Activated naive CD4-positive, alpha-beta T cell treated with anti-CD3 and anti-CD28 coated beads, Interleukin-2, amount 50 U/mL, for 72 hours (primary cell): ENCODE measurements around the gene DICER1. TPM values are rescaled to one million over a fixed set of nuclear protein-coding genes. Genes with fewer than 3 reads are reported as not detected.
"Not testable (repeated sequence)": the region's sequence is repeated elsewhere in the genome, so short reads cannot be mapped to it uniquely, and the experiment has no call there.

Experiments used
- ATAC-seq, 2 donors: fragments of 150-1000 bp; cut with Tn5 transposase; 2 replicates each; pipeline ENCODE4 v1.10.0; 2021; ENCODE audit warnings: mild to moderate bottlenecking in 2 of 2, moderate library complexity in 2 of 2
- DNase-seq, 2 donors: peaks; one replicate each; pipeline ENCODE4 v3.0.0; 2021 to 2022; ENCODE audit warnings: low spot score in 2 of 2
- H3K27ac Mint-ChIP-seq, 2 donors: one replicate each; pipeline ENCODE4 v1.8.0; 2022; ENCODE audit warnings: mild to moderate bottlenecking in 2 of 2, mixed read lengths in 2 of 2
- H3K36me3 Mint-ChIP-seq, 2 donors: one replicate each; pipeline ENCODE4 v1.8.0; 2022; ENCODE audit warnings: mixed read lengths in 2 of 2
- H3K9me3 Mint-ChIP-seq, 2 donors: one replicate each; pipeline ENCODE4 v1.8.0; 2022; ENCODE audit warnings: mixed read lengths in 2 of 2
- total RNA-seq, 2 donors: library from RNA; stranded (reverse); gene quantifications; one replicate each; pipeline ENCODE4 v1.2.3, GENCODE V29; 2022

The DICER1 gene
- total RNA-seq, 2 donors from 2014 or later, result 48.7 to 51.0 TPM

GRCh38 chr14:95189367-95190132, 32.2 kb upstream of the DICER1 start:
- Mint-ChIP-seq H3K36me3 (peaks cover 7 to 9% of the 10 kb centered on the region in 2 donors), H3K9me3 (peaks cover 6 to 9% of the 10 kb centered on the region in 2 donors), H3K27ac (no peak overlapping the region)
- DNase-seq, result no peak
- no peak for ATAC-seq

DNA sequence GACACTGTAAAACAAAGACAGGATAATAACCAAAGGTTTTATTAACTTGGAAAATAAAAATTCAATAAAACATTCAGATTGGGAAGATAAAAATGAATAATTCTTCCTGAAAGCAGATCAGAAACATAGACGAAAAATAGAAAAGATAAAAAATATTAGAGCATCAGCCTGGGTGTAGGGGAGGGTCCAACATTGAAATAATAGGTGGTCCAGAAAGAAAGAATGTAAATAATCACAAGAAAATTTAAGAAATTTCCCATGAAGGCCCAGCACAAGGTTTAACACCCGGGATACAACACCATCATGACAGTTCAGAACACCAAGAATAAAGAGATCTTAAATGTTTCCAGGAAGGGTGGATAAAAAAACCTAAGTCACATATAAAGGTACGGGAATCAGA, 31.1 kb upstream of the DICER1 start:
- Mint-ChIP-seq H3K27ac (no peak overlapping the region), H3K36me3 (peaks cover 7 to 9% of the 10 kb centered on the region in 2 donors), H3K9me3 (peaks cover 6 to 9% of the 10 kb centered on the region in 2 donors)
- no peak for ATAC-seq
- DNase-seq, result no peak

DNA sequence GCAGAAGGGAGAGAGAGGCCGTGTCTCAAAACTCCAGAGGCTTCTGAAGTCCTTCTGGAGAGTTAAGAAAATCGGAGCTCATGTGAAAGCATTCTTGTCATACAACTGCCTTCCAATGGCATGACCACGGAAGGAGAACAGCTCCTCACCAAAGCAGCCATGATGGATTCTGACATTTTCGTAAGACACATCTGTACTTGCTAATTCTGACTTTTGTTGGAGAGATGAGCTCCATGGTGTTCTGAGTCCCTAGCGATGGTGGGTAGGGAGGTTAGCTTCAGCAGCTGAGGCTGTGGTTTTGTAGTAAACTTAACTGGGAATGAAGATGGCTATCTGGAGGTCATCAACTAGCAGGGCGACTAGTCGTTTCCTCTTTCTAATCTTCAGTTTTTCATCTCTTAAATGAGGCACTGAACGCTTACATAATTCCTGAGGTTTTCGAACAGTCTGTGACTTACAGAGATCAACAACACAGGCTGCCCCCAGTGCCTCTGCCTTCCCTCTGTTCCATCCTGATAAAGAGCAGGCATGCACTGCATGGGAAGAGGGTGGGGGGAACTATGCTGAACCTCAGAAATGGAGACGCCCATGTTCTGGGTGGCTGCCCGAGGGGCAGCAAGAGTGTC, 28.6 kb upstream of the DICER1 start:
- Mint-ChIP-seq H3K36me3 (peaks cover 7 to 9% of the 10 kb centered on the region in 2 donors), H3K27ac (no peak overlapping the region), H3K9me3 (peaks cover 6 to 9% of the 10 kb centered on the region in 2 donors)
- DNase-seq, result no peak
- no peak for ATAC-seq

- ATAC-seq (no peak), DNase-seq (no peak)
- peaks cover 7 to 9% of the 10 kb centered on the region in 2 donors for H3K36me3 Mint-ChIP-seq
- H3K27ac Mint-ChIP-seq, result peak overlapping the region in 1 of 2 donors; percentile 72
- H3K9me3 Mint-ChIP-seq, result peaks cover 6 to 9% of the 10 kb centered on the region in 2 donors
Measured at GRCh38 chr14:95185033-95185766, 27.9 kb upstream of the DICER1 start.

GRCh38 chr14:95184413-95184790, 27.1 kb upstream of the DICER1 start:
- Mint-ChIP-seq H3K27ac (no peak overlapping the region), H3K9me3 (peaks cover 6 to 9% of the 10 kb centered on the region in 2 donors), H3K36me3 (peaks cover 7 to 9% of the 10 kb centered on the region in 2 donors)
- DNase-seq, result no peak
- no peak for ATAC-seq

GRCh38 chr14:95183532-95184412, 26.4 kb upstream of the DICER1 start:
- no peak for ATAC-seq
- no peak overlapping the region for H3K27ac Mint-ChIP-seq
- no peak for DNase-seq
- H3K36me3 Mint-ChIP-seq, result peaks cover 7 to 9% of the 10 kb centered on the region in 2 donors
- H3K9me3 Mint-ChIP-seq, result peaks cover 6 to 9% of the 10 kb centered on the region in 2 donors

DNA sequence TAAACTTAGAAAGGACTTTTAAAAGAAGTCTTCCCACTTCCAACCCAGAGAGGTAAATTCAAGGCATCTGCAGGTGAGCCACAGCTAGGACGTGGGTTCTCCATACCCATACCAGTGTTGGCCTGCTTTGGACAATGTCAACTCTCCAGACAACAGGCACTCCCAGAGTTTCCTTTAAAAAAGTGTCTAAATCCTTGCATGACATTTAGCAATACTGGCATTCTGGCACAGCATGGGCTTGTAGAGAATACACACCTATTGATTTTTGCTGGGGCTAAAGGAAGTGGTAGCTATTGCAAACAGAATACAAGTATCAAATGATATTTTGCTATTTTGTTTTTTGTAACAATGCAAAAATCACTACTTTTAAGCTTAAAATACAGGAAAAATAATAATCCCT, 25.8 kb upstream of the DICER1 start:
- DNase-seq, result no peak
- Mint-ChIP-seq H3K27ac (no peak overlapping the region), H3K9me3 (peaks cover 3 to 7% of the 10 kb centered on the region in 2 donors), H3K36me3 (peaks cover 4 to 6% of the 10 kb centered on the region in 2 donors)
- ATAC-seq, result no peak

GRCh38 chr14:95182379-95182778, 25.1 kb upstream of the DICER1 start:
- no peak for DNase-seq
- no peak for ATAC-seq
- Mint-ChIP-seq H3K27ac (no peak overlapping the region), H3K9me3 (peaks cover 0 to 5% of the 10 kb centered on the region in 2 donors), H3K36me3 (no peaks in the 10 kb centered on the region)

GRCh38 chr14:95180966-95181741, 23.8 kb upstream of the DICER1 start:
- no peak for DNase-seq
- H3K9me3 Mint-ChIP-seq, result no peaks in the 10 kb centered on the region

GRCh38 chr14:95175670-95176069, 18.3 kb upstream of the DICER1 start:
- not testable (repeated sequence) for H3K36me3 Mint-ChIP-seq, DNase-seq, H3K27ac Mint-ChIP-seq, H3K9me3 Mint-ChIP-seq, ATAC-seq

More at GRCh38 chr14:95180966-95181741, 23.8 kb upstream of the DICER1 start:
- Mint-ChIP-seq H3K27ac (peak overlapping the region in 1 of 2 donors; percentile 23), H3K36me3 (no peaks in the 10 kb centered on the region)
- ATAC-seq, result no peak

DNA sequence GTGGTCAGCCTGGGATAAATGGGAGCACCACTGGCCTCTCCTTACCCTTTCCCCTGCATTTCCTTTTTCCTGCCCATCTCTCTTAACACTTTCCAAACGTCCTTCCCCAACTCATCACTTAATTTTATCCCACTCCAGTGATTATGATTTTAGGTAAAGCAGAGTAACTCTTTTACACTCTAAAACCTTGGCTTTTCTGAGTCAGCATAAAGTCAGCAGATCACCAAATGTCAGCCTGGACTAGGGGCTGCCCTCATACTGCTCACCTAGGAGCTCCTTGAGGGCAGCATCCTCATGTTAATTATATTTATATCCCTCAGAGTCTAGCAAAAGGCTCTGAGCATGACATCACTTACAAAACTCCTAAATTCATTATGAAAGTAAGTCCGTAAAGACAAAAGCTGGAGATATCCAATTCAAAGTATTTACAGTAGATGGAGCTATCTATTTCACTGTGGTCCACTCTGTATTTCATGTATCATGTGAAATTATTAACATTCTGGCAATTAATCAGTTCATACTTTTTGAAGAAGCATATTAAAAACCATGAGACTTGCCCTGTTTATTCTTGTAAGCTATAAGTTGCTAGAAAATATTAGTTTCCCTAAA, 17.0 kb upstream of the DICER1 start:
- Mint-ChIP-seq H3K36me3 (no peaks in the 10 kb centered on the region), H3K27ac (no peak overlapping the region), H3K9me3 (no peaks in the 10 kb centered on the region)
- ATAC-seq, result no peak
- DNase-seq, result no peak

DNA sequence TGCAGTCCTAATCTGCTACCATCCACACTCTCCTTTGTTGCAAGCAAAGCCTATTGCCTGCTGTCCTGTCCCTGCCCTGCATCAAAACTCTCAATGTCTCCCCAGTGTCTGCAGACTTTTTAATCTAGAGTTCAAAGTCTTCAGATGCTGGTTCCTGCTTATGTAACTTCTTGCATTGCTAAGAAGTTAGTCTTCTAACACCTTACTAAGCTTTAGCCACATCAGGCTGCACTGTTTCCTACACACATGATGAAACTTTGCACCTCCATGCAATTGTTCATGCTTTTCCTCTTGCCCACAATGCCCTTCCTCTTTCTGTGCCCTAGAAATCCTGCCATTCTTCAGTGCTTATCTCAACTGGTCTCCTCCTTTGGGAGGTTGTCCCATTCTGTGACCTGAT, 16.2 kb upstream of the DICER1 start:
- DNase-seq, result no peak
- H3K36me3 Mint-ChIP-seq, result no peaks in the 10 kb centered on the region
- ATAC-seq, result no peak
- H3K9me3 Mint-ChIP-seq, result peaks cover 0 to 3% of the 10 kb centered on the region in 2 donors
- H3K27ac Mint-ChIP-seq, result no peak overlapping the region

GRCh38 chr14:95167177-95167576, 9.8 kb upstream of the DICER1 start:
- DNase-seq, result no peak
- no peak for ATAC-seq
- H3K27ac Mint-ChIP-seq, result no peak overlapping the region

GRCh38 chr14:95165517-95165916, 8.2 kb upstream of the DICER1 start:
- H3K9me3 Mint-ChIP-seq, result peaks cover 7 to 18% of the 10 kb centered on the region in 2 donors
- ATAC-seq (no peak), DNase-seq (no peak)
- no peak overlapping the region for H3K27ac Mint-ChIP-seq
- peaks cover 14 to 20% of the 10 kb centered on the region in 2 donors for H3K36me3 Mint-ChIP-seq

More at GRCh38 chr14:95167177-95167576, 9.8 kb upstream of the DICER1 start:
- Mint-ChIP-seq H3K9me3 (peaks cover 7 to 18% of the 10 kb centered on the region in 2 donors), H3K36me3 (peaks cover 14 to 20% of the 10 kb centered on the region in 2 donors)

- H3K27ac Mint-ChIP-seq, result no peak overlapping the region
- ATAC-seq, result no peak
- H3K9me3 Mint-ChIP-seq, result peaks cover 7 to 18% of the 10 kb centered on the region in 2 donors
- no peak for DNase-seq
- peaks cover 14 to 20% of the 10 kb centered on the region in 2 donors for H3K36me3 Mint-ChIP-seq
Measured at GRCh38 chr14:95164506-95164905, 7.2 kb upstream of the DICER1 start.
